Measurements from ENCODE around the gene IFNA4.

IFNA4 gene

DNA sequence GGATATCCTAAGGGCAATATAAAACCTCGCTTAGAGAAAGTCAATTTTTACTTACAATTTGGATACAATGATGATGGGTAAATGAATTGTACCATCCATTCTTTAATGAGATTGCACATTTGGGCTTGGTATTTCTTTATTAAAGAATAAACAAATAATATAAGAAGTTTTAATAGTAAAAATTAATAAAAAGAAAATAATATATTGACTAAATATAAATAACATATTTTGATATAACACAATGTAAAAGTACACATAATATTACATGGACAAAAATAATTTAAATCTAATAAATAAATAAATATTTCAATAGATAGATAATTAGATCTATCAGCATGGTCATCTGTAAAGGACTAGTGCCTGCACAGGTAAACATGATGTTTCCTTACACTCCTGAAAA lies 21.9 kb downstream of the IFNA4 start:
- no peak for DNase-seq (ENCODE audit: low spot score)

- DNase-seq (ENCODE audit: low spot score), result no peak
Measured at GRCh38 chr9:21160178-21160577, 27.2 kb downstream of the IFNA4 start.

DNA sequence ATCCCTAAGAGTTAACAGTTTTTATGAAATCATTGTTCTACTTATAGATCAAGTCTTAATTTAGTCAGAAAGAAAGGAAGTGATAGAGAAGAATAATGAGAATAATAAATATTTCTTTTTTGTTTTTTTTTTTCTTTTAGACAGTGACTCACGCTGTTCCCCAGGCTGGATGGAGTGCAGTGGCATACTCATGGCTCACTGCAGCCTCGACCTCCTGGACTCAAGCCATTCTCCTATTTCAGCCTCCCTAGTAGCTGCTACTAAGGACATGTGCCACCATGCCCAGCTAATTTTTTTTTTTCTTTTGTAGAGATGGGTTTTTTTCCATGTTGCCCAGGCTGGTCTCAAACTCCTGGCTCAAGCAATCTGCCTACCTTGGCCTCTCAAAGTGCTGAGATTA lies 31.9 kb downstream of the IFNA4 start:
- DNase-seq (ENCODE audit: low spot score), result no peak

GRCh38 chr9:21154018-21154608 lies 33.3 kb downstream of the IFNA4 start:
- peak; percentile 13 for DNase-seq (ENCODE audit: low spot score)

GRCh38 chr9:21153336-21154017 lies 33.9 kb downstream of the IFNA4 start:
- DNase-seq (ENCODE audit: low spot score), result no peak

DNA sequence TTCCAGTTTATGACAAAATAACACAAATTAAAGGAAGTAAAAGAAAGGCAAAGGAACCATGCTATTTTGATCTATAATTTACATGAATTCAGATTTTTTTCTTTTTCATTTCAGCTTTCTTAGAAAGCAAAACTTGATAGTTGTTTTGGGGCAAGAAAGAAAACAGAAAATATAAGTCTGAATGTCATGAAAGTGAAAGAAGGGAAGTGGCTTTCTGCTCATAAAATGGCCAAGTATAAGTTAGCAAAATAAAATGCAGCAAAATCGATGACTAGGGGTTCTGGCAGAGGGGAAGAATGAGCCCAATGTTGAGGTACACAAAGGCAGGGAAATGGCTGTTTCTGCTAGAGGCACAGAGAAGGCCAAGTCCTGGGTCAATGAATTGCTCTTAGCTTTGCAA lies 42.8 kb downstream of the IFNA4 start:
- no peak for DNase-seq (ENCODE audit: low spot score)

- no peak for DNase-seq (ENCODE audit: low spot score)
Measured at GRCh38 chr9:21141427-21141882, 45.9 kb downstream of the IFNA4 start, which contains the start of gene IFNW1. IFNW1 (minus strand) TSS chr9:21141832; CDS start chr9:21141570, 262 bp downstream.

DNA sequence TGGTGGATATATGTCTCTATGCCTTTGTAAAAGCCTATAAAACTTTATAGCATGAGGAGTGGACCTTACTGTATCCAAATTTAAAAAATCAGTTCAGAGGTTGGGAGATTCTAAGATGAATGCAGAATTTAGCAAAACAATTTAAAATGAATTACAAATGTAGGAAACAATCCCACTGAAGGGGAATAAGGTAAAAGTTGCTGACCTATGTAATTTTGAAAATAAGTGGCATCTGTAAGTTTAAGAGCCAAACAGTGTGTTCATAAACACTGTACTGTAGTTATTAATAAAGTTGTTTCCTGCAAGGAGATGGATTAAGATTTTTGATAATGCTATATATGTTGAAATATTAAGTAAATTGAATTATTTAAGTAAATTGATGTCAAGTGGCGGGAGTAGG lies 50.4 kb downstream of the IFNA4 start:
- no peak for DNase-seq (ENCODE audit: low spot score)

All from globus pallidus (tissue), 1 donor.